ENCODE results near the gene ZCCHC10.

The ZCCHC10 gene

DNA sequence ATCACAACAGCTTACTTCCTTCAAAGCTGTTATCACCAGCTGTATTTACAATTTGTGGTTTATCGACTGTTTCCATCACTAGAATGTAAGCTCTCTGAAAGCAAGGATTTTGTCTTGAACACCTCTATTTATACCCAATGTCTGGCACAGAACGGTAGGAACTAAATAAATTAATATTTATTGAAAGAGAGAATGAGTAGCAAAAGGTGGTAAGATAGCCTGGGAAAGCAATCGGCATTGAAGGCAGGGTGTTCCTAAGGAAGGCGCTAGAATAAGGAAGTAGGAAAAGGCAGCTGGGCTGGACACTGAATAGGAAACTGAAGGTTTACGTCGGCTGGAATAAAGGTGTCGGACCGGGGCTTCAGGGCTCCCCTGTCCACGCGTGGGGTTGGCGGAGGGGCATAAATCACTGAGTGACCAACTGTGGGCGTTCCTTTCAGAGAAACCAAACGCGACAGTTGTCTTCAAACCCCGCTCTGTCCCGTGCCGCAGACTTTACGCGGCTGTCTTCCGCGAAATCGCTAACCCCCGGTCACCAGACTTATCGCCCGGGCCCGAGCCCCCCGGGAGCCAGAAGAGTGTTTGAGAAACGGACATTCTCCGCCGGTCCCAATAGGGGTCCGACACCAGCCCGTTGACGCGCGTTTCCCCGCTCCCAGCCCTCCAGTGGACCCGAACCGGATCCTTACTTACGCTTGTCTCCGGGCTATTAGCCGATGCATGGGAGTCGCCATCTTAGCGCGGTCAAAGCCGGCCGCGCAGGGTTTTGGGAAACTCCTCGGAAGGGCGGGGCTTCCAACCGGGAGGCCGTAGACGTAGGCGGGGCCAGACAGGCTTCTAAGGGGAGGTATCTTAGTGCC lies at the start of gene ZCCHC10:
ZCCHC10 (minus strand) TSS at position 746 of the 860 bp plus-strand sequence; CDS start at position 734, 12 bp downstream.
- no peak for TF ChIP-seq CTCF (IDR thresholded peaks at IDR 0.05; ENCODE audit: low read depth, low read length, missing control alignments)
- DNase-seq (ENCODE audit: extremely low read depth, low read depth): peak; percentile 79
- H3K4me3 ChIP-seq (replicated peaks; ENCODE audit: low read depth, low read length): peak within 1 kb of the TSS; percentile 93

GRCh38 chr5:133075572-133076536 lies 49.5 kb upstream of the ZCCHC10 start:
- TF ChIP-seq CTCF (IDR thresholded peaks at IDR 0.05; ENCODE audit: low read depth, low read length, missing control alignments): no peak
- no peak overlapping the region for H3K4me3 ChIP-seq (replicated peaks; ENCODE audit: low read depth, low read length)
- DNase-seq (ENCODE audit: extremely low read depth, low read depth): no peak

DNA sequence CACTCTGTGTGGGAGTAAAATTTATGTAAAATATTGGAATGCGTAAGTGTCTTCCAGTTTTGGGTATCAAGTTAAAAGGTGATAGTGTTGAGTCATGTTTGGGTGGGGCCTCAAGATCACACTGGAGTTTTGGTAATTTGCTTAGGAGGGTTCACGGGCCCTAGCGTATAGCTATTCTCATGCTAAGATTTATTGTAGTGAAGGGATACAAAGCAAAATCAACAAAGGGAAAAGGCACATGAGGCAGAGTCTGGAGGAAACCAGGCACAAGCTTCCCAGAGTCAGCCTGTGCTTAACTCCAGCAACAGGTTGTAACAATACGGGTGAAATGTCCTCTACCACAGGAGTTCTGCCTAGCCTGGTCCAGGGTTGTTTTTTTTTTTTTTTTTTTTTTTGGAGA lies 45.7 kb upstream of the ZCCHC10 start:
- no peak for DNase-seq (ENCODE audit: extremely low read depth, low read depth)
- H3K4me3 ChIP-seq (replicated peaks; ENCODE audit: low read depth, low read length): no peak overlapping the region
- TF ChIP-seq CTCF (IDR thresholded peaks at IDR 0.05; ENCODE audit: low read depth, low read length, missing control alignments): no peak

GRCh38 chr5:133066045-133066444 lies 39.7 kb upstream of the ZCCHC10 start:
- no peak overlapping the region for H3K4me3 ChIP-seq (replicated peaks; ENCODE audit: low read depth, low read length)
- no peak for TF ChIP-seq CTCF (IDR thresholded peaks at IDR 0.05; ENCODE audit: low read depth, low read length, missing control alignments)
- DNase-seq (ENCODE audit: extremely low read depth, low read depth): no peak

GRCh38 chr5:133065471-133065870 lies 39.1 kb upstream of the ZCCHC10 start:
- no peak for DNase-seq (ENCODE audit: extremely low read depth, low read depth)
- H3K4me3 ChIP-seq (replicated peaks; ENCODE audit: low read depth, low read length): no peak overlapping the region
- TF ChIP-seq CTCF (IDR thresholded peaks at IDR 0.05; ENCODE audit: low read depth, low read length, missing control alignments): no peak

- no peak for DNase-seq (ENCODE audit: extremely low read depth, low read depth)
- TF ChIP-seq CTCF (IDR thresholded peaks at IDR 0.05; ENCODE audit: low read depth, low read length, missing control alignments): no peak
- H3K4me3 ChIP-seq (replicated peaks; ENCODE audit: low read depth, low read length): no peak overlapping the region
Observed at GRCh38 chr5:133063965-133064364, 37.6 kb upstream of the ZCCHC10 start.

All from HFF-Myc (cell line).